GM21526 (cell line): Measurements from ENCODE around the gene SPATA19.
"Not testable (repeated sequence)": the region's sequence is repeated elsewhere in the genome, so short reads cannot be mapped to it uniquely, and the experiment has no call there.

Experiments used
- ATAC-seq: cut with Tn5 transposase; IDR thresholded peaks from one replicate; pipeline ENCODE4 v1.9.1; 2021; ENCODE audit warnings: moderate library complexity; ENCODE audit not compliant: unreplicated experiment, low FRiP score

SPATA19 gene

DNA sequence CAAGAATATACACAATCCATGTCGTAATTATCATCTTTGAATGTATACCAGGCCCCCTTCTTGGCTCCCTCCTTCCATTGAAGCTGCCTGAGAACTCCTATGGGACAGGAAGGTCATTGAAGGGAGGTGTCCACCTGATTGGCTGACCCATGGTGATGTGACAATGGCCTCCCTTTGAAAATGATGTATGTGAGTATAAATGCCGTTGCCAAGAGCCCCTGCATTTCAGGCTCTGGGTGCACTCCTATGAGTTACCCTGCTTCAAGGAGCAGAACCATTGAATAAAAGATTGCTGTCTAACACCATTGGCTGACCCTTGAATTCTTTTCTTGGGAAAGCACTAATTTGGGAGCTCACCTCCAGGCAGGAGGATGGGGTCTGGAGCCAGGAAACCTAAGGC is at the start of gene SPATA19:
Gene SPATA19 (minus strand): TSS at position 101 of the 400 bp plus-strand sequence. CDS start 67 bp downstream, at position 34.
- ATAC-seq, result no peak

- no peak for ATAC-seq
Observed at GRCh38 chr11:133895061-133895479, 49.8 kb upstream of the SPATA19 start.

- no peak for ATAC-seq
Observed at GRCh38 chr11:133893381-133893780, 48.1 kb upstream of the SPATA19 start.

DNA sequence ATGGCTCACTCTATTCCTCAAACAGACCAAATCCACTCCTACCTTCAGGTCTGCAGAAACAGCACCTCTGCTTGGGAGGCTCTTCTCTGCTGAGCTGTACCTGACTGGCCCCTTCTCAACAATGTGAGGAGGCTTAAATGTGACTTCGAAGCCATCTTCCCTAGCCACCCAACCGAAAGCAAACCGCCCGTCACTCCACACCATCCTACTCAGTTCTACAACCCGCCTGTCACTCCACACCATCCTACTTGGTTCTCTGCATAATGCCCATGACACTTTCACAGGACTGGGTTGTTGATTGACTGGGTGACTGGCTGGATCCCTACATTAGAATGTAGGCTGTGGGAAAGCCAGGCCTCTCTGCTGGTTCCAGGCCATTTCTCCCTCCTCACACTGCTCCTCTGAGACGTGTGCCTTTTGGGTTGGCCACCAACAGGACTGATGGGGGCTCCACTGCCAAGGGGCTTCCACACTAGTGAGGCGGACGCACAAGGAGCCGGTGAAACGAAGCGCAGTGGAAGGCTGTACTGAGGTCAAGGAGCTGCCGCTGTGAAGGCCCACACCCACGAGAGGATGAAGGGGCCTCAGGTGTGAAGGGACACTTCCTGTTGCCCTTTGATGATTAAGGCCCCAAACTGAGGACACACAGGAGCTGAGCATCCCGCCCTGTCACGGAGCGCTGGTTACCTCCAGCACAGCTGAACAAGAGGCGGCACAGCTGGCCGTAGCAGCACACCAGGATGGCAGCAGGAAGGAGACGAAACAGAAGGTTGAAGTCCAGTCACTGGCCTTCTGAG is 47.5 kb upstream of the SPATA19 start:
- ATAC-seq, result no peak

DNA sequence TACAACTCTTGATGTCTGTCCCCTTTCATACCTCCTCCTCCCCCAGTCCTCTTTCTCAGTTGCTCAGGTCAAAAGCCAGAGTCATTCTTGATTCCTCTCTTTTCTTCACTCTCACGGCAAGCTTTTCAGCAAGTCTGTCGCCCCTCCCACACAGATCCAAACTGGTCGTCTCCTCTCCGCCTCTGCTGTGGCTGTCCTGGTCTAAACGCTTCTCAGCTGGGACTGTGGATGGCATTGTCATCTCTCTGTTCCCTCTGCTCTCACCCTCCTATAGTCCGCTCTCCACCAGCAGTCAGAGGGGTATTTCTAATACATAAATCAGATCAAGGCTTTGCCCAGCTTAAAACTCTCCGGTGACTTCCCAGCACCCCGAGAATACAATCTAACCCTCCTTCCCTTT is 46.8 kb upstream of the SPATA19 start:
- no peak for ATAC-seq

DNA sequence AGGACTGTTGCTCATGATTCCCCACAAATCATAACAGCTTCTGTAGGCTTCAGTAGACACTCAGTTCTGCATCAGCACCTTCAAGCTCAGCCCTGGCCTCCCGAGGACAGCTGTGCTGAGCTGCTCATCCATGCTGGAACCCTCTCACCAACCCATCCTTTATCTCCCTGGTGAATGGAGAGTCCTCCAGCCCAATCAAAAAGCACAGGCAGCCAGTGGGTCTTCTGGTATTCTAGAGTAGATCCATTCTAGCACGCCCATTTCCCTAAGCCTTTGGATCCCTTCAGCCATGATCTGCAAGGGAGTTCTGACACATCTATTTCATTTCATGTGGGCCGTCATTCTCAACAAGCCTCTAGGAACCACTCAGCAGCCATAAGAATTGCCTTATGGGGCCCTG is 44.6 kb upstream of the SPATA19 start:
- ATAC-seq, result no peak

DNA sequence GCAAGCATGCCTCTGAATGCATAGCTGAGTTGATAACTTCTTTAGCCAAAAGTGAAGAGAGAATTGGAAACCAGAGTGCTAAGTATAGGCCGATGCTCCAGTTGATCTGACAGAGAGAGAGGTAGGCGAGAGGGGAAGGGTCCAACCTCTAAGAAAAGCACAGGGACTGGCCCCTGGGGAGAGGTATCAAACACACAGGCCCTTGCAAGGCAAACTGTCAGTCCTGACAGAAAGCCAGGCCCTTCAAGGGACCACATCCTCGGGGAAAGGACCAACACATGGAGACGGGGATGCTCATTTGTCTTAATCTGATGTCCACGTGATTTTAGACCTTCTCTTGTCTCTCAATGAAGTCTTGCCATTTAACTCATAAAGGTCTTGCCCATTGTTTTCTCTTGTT is 43.9 kb upstream of the SPATA19 start:
- no peak for ATAC-seq

GRCh38 chr11:133887692-133888332 is 42.5 kb upstream of the SPATA19 start:
- no peak for ATAC-seq

DNA sequence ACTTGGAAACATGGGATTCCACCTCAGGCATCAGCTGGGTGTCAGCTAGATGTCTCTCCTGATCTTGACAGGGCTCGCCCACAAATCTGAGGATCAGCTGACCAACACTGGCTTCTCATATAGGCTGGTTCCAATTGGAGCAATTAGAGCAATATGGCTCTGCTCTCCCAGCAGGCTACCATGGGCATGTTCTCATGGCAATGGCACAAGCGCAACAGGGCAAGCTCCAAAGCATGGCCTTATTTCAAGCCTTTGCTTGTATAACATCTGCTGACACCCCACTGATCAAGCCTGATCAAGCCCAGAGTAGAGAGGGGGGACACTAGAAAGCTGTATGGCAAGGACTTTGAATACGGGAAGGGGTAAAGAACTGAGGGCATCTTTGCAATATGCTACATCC is 40.7 kb upstream of the SPATA19 start:
- ATAC-seq, result no peak

DNA sequence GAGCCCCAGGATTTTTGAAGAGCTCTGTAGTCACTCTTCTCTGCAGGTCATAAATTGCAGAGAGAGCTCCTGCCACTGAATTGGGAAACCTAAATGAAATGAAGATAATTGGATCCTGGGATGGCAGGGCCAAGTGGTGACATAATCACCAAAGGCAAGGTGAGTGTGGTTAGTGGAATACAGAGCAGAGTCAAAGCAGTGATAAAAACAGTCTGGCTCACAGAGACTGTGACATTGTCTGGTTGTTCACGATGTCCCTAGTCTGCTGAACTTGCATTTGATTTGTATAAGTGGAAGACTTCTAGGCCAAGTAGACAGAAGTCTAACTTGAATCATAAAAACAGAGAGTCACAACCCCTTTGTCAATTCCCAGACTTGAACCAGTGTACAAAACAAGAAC is 26.8 kb upstream of the SPATA19 start:
- no peak for ATAC-seq

DNA sequence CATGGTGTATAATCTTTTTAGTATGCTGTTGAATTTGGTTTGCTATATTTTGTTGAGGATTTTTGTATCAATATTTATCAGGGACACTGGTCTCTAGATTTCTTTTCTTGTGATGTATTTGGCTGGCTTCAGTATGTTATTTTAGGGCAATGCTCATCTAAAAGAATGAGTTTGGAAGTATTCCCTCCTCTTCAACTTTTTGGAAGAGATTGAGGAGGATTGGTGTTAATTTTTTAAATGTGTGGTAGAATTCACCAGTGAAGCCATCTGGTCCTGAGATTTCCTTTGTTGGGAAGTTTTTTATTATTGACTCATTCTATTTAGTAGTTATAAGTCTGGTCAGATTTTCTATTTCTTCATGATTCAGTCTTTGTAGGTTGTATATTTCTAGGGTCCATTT is 22.1 kb upstream of the SPATA19 start:
- no peak for ATAC-seq

DNA sequence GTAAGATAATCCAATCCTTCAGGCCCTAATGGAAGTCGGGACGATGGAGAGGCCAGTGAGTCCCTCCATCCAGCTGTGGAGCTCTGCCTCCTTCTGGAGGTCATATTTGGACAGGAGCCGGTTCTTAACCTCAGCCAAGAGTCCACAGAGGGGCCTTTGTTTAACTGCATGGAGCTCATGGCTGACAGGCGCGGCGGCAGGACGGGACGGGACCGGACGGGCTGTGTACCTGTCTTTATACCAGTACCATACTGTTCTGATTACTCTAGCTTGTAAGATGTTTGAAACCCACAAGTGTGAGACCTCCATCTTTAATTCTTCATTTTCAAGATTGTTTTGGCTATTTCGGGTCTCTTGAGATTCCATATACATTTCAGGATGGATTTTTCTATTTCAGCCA is 20.2 kb upstream of the SPATA19 start:
- ATAC-seq, result no peak

DNA sequence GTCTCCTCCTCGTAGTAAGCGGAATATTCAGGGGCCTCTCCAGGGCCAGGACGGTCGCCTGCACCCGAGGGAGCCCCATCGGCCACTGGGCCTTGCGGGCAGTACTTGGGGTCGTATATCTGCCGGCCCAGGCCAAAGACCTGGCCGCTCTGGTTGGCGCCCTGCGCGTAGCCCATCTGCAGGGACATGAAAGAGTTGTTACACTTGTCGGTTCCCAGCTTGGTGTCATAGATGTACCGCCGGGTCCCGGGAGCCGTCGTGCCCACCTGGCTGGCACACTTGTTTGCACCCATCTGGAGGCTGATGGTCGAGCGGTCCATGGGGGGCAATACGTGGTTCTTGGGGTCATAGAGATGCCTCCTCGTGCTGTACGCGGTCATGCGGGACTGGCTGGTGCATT is 19.4 kb upstream of the SPATA19 start:
- ATAC-seq, result no peak

DNA sequence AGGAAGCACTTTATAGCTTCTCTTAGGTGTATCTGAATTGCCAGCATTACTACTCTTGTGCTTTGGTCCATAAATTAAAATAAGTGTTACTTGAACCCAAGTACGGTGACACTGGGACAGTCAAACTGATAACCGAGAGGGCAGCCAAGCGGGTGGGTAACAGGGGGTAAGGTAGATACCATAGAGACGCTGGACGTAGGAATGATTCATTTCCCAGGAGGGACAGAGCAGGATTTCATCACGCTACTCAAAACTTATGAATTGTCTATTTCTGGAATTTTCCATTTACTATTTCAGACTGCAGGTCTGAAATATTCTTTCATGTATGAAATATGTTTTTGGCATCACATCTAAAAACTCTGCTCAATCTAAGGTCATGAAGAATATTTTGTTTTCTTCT is 14.8 kb upstream of the SPATA19 start:
- ATAC-seq, result no peak

DNA sequence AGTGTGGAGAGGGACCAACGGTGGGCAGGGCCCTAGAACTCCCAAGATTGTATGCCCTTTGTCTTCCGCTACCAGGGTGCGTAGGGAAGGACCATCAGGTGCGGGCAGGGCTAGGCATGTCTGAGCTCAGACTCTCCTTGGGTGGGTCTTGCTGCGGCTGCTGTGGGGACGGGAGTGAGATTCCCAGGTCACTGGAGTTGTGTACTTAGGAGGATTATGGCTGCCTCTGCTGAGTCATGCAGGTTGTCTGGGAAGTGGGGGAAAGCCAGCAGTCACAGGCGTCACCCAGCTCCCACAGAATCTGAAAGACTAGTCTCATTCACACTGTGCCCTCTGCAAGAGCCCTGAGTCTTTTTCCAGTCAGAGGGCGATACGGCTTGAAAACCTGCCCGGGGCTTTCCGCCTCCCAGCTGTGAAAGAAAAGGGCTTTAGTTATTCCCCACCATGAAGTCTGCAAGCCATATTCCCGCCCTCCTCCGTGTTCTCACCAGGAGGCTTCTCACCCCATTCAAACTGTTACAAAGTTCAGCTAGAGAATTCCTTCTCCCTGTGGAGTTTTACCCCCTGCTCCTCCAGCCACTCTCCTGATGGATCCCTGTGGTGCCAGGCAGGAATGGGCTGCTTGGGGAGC is 9.1 kb upstream of the SPATA19 start:
- ATAC-seq, result not testable (repeated sequence)

DNA sequence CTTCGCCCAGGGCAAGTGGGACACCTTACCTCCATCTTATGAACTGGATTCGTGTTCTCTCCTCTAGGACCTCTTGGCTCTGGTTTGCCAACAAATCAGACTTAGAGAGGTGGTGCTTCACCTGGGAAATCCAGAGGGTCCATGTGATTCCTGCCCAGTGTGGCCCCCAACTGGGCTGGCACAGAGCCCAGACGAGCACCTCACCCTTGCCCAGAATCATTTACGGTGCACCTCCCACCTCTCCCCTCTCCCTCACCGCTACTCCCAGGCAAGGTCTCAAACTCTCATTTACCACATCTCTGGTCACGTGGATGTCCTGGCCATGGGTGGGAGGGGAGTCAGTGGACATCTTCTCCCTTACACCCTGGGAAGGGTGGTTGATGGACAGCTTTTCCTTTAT is 1.1 kb downstream of the SPATA19 start:
- no peak for ATAC-seq

DNA sequence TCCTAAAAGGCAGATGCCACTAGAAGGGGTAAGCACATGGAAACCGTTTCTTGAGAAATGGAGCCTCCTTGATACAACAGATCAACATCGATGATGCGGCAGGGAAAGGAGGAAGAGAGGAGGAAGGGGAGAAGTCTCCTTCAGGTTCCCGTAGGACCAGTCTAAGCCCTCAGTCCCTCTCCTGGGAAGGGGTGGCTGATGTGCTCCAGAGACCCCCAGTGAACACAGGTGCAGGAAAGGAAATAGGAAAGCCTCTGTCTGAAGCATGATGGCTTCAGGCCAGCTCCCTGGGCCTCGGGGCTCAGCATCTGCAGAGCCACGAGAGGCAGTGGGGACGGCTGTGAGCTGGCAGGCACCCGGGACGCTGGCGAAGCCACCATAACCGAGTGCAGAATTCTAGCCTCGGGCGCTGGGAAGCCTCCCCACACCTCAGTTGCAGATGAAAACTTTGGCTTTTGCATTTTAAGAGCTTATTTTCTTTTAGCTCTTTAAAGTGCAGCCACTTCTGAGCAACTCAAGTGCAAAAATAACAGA is 1.8 kb downstream of the SPATA19 start:
- ATAC-seq, result no peak

GRCh38 chr11:133842730-133843129 is 2.6 kb downstream of the SPATA19 start:
- no peak for ATAC-seq

DNA sequence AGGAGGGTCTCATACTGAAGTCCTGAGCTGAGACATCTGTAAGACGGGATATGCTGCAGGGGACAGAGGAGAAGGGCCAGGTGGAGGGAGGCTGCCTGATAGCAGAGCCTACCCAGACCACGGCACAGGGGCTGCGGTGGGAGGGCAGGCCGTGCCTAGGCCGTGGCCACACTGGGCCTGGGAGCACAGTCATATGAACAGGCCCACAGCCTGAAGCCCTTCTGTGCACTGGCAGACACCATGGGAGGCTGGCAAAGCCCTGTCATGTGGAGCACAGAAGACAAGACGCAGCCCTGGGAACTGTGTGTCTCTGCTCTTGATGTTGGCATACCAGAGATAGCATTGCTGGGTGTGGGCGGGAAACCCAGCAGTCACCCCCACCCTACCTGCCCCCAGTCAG is 3.3 kb downstream of the SPATA19 start:
- ATAC-seq, result no peak

- no peak for ATAC-seq
Observed at GRCh38 chr11:133841279-133842043, 3.9 kb downstream of the SPATA19 start.

GRCh38 chr11:133840479-133840941 is 4.8 kb downstream of the SPATA19 start:
- no peak for ATAC-seq
